ENCODE results near the gene HELQ.

DNA sequence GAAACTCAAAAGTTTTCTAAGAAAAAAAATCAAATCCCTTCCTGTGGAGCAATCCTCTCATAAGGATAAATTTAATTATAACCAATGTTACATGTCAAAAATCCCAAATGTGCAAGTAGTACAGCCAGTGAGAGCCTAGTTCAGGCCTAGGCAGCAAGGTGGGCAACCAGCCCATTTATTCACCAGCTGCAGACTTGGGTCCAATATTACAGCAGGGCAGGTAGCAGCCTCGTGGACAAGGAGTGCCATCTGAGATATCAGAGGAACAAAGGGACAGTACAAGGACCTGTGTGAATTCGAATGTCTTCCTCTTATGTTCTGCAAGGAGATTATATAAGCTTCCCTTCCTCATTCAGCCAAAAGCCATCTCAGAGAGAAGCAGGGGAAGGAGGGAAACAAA lies 6.6 kb downstream of the HELQ start:
- TF ChIP-seq, protein P1, sequence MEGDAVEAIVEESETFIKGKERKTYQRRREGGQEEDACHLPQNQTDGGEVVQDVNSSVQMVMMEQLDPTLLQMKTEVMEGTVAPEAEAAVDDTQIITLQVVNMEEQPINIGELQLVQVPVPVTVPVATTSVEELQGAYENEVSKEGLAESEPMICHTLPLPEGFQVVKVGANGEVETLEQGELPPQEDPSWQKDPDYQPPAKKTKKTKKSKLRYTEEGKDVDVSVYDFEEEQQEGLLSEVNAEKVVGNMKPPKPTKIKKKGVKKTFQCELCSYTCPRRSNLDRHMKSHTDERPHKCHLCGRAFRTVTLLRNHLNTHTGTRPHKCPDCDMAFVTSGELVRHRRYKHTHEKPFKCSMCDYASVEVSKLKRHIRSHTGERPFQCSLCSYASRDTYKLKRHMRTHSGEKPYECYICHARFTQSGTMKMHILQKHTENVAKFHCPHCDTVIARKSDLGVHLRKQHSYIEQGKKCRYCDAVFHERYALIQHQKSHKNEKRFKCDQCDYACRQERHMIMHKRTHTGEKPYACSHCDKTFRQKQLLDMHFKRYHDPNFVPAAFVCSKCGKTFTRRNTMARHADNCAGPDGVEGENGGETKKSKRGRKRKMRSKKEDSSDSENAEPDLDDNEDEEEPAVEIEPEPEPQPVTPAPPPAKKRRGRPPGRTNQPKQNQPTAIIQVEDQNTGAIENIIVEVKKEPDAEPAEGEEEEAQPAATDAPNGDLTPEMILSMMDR (conservative IDR thresholded peaks at IDR 0.05 in 1 of 2, IDR thresholded peaks at IDR 0.05 in 1 of 2; ENCODE audit: extremely low read depth in 1 of 2, insufficient read depth in 1 of 2, low read depth in 1 of 2, low read length in 2 of 2) = no peak
- no peak for TF ChIP-seq EZH2 (IDR thresholded peaks at IDR 0.05; ENCODE audit: borderline replicate concordance, low read length)

All from mammary epithelial cell (primary cell).